Activated CD4-positive, alpha-beta T cell treated with anti-CD3 and anti-CD28 coated beads for 4 hours (primary cell): ENCODE data around the gene PRIM2.
"Not testable (repeated sequence)": the region's sequence is repeated elsewhere in the genome, so short reads cannot be mapped to it uniquely, and the experiment has no call there.

ENCODE experiments used
- DNase-seq, 2 donors: peaks; one replicate each; pipeline ENCODE4 v3.0.0-alpha.2; 2020

Gene PRIM2

GRCh38 chr6:57631773-57632172 lies 314.3 kb downstream of the PRIM2 start:
- DNase-seq: not testable (repeated sequence)

DNA sequence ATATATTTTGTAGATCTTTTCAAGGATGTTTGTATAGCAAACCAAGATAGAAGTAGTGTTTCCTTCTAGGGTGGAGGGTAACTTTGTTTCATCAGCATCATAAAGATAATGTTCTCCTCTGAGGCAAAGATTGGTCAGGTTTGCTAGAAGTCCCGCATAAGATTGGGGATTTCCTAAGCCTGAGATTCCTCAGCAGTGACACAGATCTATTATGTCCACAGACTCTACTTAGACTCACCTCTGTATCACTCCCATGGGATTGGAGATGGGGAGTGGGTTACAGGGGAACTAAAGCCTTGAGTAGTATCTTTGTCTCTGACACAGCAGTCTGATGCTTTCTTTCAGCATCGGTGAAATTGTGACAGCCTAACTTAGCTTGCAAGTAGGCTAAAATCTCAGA lies 341.1 kb downstream of the PRIM2 start:
- DNase-seq: not testable (repeated sequence)

- DNase-seq: not testable (repeated sequence)
These were observed 342.4 kb downstream of the PRIM2 start for GRCh38 chr6:57659794-57660193.

DNA sequence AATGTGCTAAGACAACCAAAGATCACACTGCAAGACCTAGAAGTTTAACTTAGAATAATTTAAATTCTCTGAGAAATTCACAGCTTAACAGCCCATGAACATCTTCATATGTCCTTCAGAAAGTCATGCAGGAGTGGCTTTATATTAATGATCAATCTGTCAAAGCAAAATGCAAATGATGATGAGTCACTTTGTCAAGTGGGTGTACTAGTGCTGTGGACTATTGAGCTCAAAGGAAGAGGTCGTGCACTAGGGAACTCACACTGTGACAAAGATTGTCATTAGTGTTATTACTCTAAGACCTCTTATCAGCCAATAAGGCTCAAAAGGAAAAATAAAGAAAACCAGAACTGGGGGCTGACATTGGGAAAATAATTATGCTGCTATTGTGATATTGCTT lies 343.5 kb downstream of the PRIM2 start:
- not testable (repeated sequence) for DNase-seq

DNA sequence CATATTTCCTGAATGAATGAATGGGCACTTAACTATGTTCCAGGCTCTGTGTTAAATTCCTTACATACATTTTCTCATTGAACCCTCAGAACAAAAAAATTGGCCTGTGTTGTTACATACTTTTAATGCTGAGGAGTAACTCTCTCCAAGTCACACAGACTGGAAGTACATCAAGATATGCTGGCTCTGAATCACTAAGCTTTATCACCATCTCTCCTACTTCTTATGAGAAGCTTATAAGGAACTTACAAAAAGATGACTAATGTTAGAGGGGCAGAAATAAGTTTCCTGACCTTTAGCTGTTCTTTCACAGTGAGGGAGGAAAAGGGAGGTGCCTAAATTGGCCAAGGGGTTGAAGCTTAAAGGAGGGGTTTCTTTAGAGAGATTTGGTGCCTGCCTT lies 350.7 kb downstream of the PRIM2 start:
- DNase-seq: not testable (repeated sequence)

- not testable (repeated sequence) for DNase-seq
These were observed 353.8 kb downstream of the PRIM2 start for GRCh38 chr6:57671237-57671636.

- DNase-seq: not testable (repeated sequence)
These were observed 354.7 kb downstream of the PRIM2 start for GRCh38 chr6:57671937-57672627.

DNA sequence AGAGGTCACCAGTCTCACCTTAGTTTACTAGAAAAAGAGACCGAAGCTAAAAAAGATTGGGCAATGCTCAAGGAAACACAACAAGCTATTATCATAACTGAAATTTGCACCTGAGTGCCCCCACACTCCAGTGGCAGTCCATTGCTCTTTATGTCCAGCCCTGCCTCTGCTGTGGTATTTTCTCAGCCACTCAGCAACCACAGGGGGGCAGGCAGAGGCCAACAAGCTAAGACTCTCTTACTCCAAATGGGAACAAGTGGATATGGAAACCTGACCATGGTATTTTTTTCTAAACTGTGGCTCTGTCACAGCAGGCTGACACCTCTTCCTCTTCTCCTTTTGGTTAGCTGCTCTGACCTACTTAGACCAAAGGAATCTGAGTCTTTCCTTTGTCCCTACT lies 355.9 kb downstream of the PRIM2 start:
- not testable (repeated sequence) for DNase-seq

- not testable (repeated sequence) for DNase-seq
These were observed 358.0 kb downstream of the PRIM2 start for GRCh38 chr6:57675386-57675785.

- not testable (repeated sequence) for DNase-seq
These were observed 379.0 kb downstream of the PRIM2 start for GRCh38 chr6:57696382-57696781.
